ENCODE results near the gene TANK. TPM values are rescaled to one million over a fixed set of nuclear protein-coding genes. Genes with fewer than 3 reads are reported as not detected.
"Not testable (repeated sequence)": the region's sequence is repeated elsewhere in the genome, so short reads cannot be mapped to it uniquely, and the experiment has no call there.

Gene TANK
- total and polyA plus RNA-seq, 2 of the 8 experiments (the other 6 are each of a cell fraction or from before 2014, with no cell fraction given) = 7.0 to 26.1 TPM

- H2BK5ac ChIP-seq (ENCODE audit: low read depth, low read length); H4K5ac ChIP-seq (ENCODE audit: insufficient read length, low read depth, low read length); DNase-seq (ENCODE audit: low read depth in 1 of 2, low spot score in 2 of 2); H3K4me3 ChIP-seq (ENCODE audit: extremely low read depth in 1 of 4, insufficient read depth in 2 of 4, low read depth in 3 of 4, low read length in 4 of 4); H3K36me3 ChIP-seq (ENCODE audit: control insufficient read depth in 2 of 4, insufficient read depth in 4 of 4, low read length in 3 of 4); H3K4me1 ChIP-seq (replicated peaks in 1 of 4; ENCODE audit: control insufficient read depth in 3 of 4, insufficient read depth in 4 of 4, low read length in 3 of 4); H4K91ac ChIP-seq (replicated peaks; ENCODE audit: insufficient read length, low read length); H3K9ac ChIP-seq (replicated peaks in 1 of 4; ENCODE audit: extremely low read depth in 1 of 4, low read depth in 3 of 4, low read length in 3 of 4); H3K4me2 ChIP-seq (ENCODE audit: insufficient read depth in 1 of 2, low read depth in 2 of 2, low read length in 2 of 2); H3K27me3 ChIP-seq (replicated peaks in 1 of 4; ENCODE audit: control insufficient read depth in 3 of 4, extremely low read depth in 1 of 4, insufficient read depth in 3 of 4, low read length in 3 of 4); H3K79me1 ChIP-seq (ENCODE audit: low read depth, low read length); H2AFZ ChIP-seq (ENCODE audit: low read length); H4K20me1 ChIP-seq (replicated peaks in 1 of 2; ENCODE audit: control insufficient read depth in 1 of 2, insufficient read depth in 2 of 2, low read length in 2 of 2); H3K23ac ChIP-seq (ENCODE audit: insufficient read length); H2BK12ac ChIP-seq (ENCODE audit: low read depth, low read length); H2AK5ac ChIP-seq (ENCODE audit: low read depth, low read length); POLR2A ChIA-PET (ENCODE audit: partially characterized antibody); H3K79me2 ChIP-seq (ENCODE audit: control insufficient read depth in 1 of 2, insufficient read depth in 2 of 2, low read length in 2 of 2); FAIRE-seq; H4K8ac ChIP-seq (ENCODE audit: extremely low read depth, insufficient read depth, low read length); H3K23me2 ChIP-seq (ENCODE audit: low read depth, low read length); H3K9me3 ChIP-seq (ENCODE audit: insufficient read depth in 2 of 2, low read depth in 1 of 2, low read length in 1 of 2); H3K18ac ChIP-seq (ENCODE audit: extremely low read depth, low read length); H2BK15ac ChIP-seq (ENCODE audit: low read length); H2BK20ac ChIP-seq (ENCODE audit: low read length); H3K56ac ChIP-seq (replicated peaks; ENCODE audit: insufficient read length, low read depth, low read length); H3K27ac ChIP-seq (ENCODE audit: low read depth, low read length); H2BK120ac ChIP-seq (replicated peaks; ENCODE audit: low read depth, low read length); H3K4ac ChIP-seq (replicated peaks; ENCODE audit: insufficient read length, low read depth, low read length); H3K14ac ChIP-seq (ENCODE audit: insufficient read length): not testable (repeated sequence)
- CTCF ChIA-PET (ENCODE audit: partially characterized antibody) = interaction anchor here (1.1 kb wide), 1 partner anchor 42 kb away, joined by 3 read pairs; no protein-coding TSS in a partner anchor
- 94% methylated on average over 5 of the region's 5 CpGs; no CpG with 5 or more reads in 1 of the 2 experiments for WGBS, 2 experiments (ENCODE audit: extremely low coverage in 1 of 2, insufficient coverage in 1 of 2, insufficient read length in 1 of 2, insufficient replicate concordance in 2 of 2, low coverage in 1 of 2, low lambda C conversion rate in 2 of 2, missing lambda C conversion rate in 1 of 2)
Observed at GRCh38 chr2:161132384-161132783, 27.8 kb upstream of the TANK start.

Data from H1 (cell line).